ENCODE measurements around the gene TBCEL.
A peak's percentile ranks its signal among the peaks of the same experiment; 100 is the strongest.
"Not testable (repeated sequence)": the region's sequence is repeated elsewhere in the genome, so short reads cannot be mapped to it uniquely, and the experiment has no call there.

The TBCEL gene

GRCh38 chr11:121112498-121113455, 88.9 kb downstream of the TBCEL start:
- peak; percentile 69 for DNase-seq (ENCODE audit: low read depth)
- TF ChIP-seq CTCF (IDR thresholded peaks at IDR 0.05; ENCODE audit: low read depth, low read length) (peak; percentile 47), MAX (IDR thresholded peaks at IDR 0.05; ENCODE audit: low read depth, low read length) (no peak), POLR2A (IDR thresholded peaks at IDR 0.05; ENCODE audit: extremely low read depth, insufficient read length) (no peak), MYC (IDR thresholded peaks at IDR 0.05; ENCODE audit: low read depth, low read length) (no peak)
- no peak overlapping the region for H3K4me3 ChIP-seq (ENCODE audit: low read depth, low read length)

GRCh38 chr11:121113611-121114010, 89.7 kb downstream of the TBCEL start:
- no peak overlapping the region for H3K4me3 ChIP-seq (ENCODE audit: low read depth, low read length)
- no peak for DNase-seq (ENCODE audit: low read depth)
- TF ChIP-seq CTCF (IDR thresholded peaks at IDR 0.05; ENCODE audit: low read depth, low read length) (no peak), POLR2A (IDR thresholded peaks at IDR 0.05; ENCODE audit: extremely low read depth, insufficient read length) (no peak), MYC (IDR thresholded peaks at IDR 0.05; ENCODE audit: low read depth, low read length) (no peak), MAX (IDR thresholded peaks at IDR 0.05; ENCODE audit: low read depth, low read length) (no peak)

- DNase-seq (ENCODE audit: low read depth) = not testable (repeated sequence)
Observed at GRCh38 chr11:121115024-121115423, 91.1 kb downstream of the TBCEL start.

GRCh38 chr11:121117788-121118187, 93.9 kb downstream of the TBCEL start:
- no peak for DNase-seq (ENCODE audit: low read depth)
- no peak overlapping the region for H3K4me3 ChIP-seq (ENCODE audit: low read depth, low read length)
- no peak for TF ChIP-seq POLR2A (IDR thresholded peaks at IDR 0.05; ENCODE audit: extremely low read depth, insufficient read length)
- no peak for TF ChIP-seq MYC (IDR thresholded peaks at IDR 0.05; ENCODE audit: low read depth, low read length)
- no peak for TF ChIP-seq MAX (IDR thresholded peaks at IDR 0.05; ENCODE audit: low read depth, low read length)
- no peak for TF ChIP-seq CTCF (IDR thresholded peaks at IDR 0.05; ENCODE audit: low read depth, low read length)

More at GRCh38 chr11:121115024-121115423, 91.1 kb downstream of the TBCEL start:
- not testable (repeated sequence) for H3K4me3 ChIP-seq (ENCODE audit: low read depth, low read length)

- TF ChIP-seq POLR2A (IDR thresholded peaks at IDR 0.05; ENCODE audit: extremely low read depth, insufficient read length) (no peak), MAX (IDR thresholded peaks at IDR 0.05; ENCODE audit: low read depth, low read length) (no peak), CTCF (IDR thresholded peaks at IDR 0.05; ENCODE audit: low read depth, low read length) (no peak), MYC (IDR thresholded peaks at IDR 0.05; ENCODE audit: low read depth, low read length) (no peak)
- DNase-seq (ENCODE audit: low read depth) = peak; percentile 16
- no peak overlapping the region for H3K4me3 ChIP-seq (ENCODE audit: low read depth, low read length)
Observed at GRCh38 chr11:121119440-121119839, 95.5 kb downstream of the TBCEL start.

GRCh38 chr11:121122328-121122727, 98.4 kb downstream of the TBCEL start:
- no peak overlapping the region for H3K4me3 ChIP-seq (ENCODE audit: low read depth, low read length)
- no peak for TF ChIP-seq MAX (IDR thresholded peaks at IDR 0.05; ENCODE audit: low read depth, low read length)
- TF ChIP-seq CTCF (IDR thresholded peaks at IDR 0.05; ENCODE audit: low read depth, low read length) = no peak
- no peak for TF ChIP-seq MYC (IDR thresholded peaks at IDR 0.05; ENCODE audit: low read depth, low read length)
- TF ChIP-seq POLR2A (IDR thresholded peaks at IDR 0.05; ENCODE audit: extremely low read depth, insufficient read length) = no peak
- DNase-seq (ENCODE audit: low read depth) = no peak
